IMR-90 (cell line): ENCODE results near the gene ARHGAP15. TPM values are rescaled to one million over a fixed set of nuclear protein-coding genes. Genes with fewer than 3 reads are reported as not detected.

Experiments used
- ATAC-seq: fragments of 200-7000 bp; cut with Tn5 transposase; 2 replicates; pipeline ENCODE4 v1.9.1; 2020; ENCODE audit warnings: low read depth, mild to moderate bottlenecking, moderate library complexity
- BruUV-seq: library from RNA; stranded (reverse); fragments of 400-500 nt; replicated peaks from 2 replicates; lab custom pipeline; 2021; lab: Mats Ljungman, UMichigan
- CTCF ChIA-PET: fragments of 300-600 bp; formaldehyde crosslinking; extraction: SDS; loops from one replicate; lab custom pipeline; 2021; ENCODE audit warnings: antibody characterized with exemption; lab: Yijun Ruan, JAX
- POLR2A ChIA-PET: fragments of 300-600 bp; sonication (Branson Sonifier 250); formaldehyde crosslinking; loops from one replicate; lab custom pipeline; 2022; ENCODE audit warnings: antibody characterized with exemption; ENCODE audit not compliant: unreplicated experiment; lab: Charles Lee
- DNase-seq: peaks from one replicate; pipeline ENCODE4 v3.0.0; 2013
- H2AFZ ChIP-seq: replicated peaks from 2 replicates; pipeline ENCODE3; 2013; ENCODE audit warnings: low read length, mild to moderate bottlenecking; ENCODE audit not compliant: poor library complexity
- H2AK5ac ChIP-seq: 2 replicates; pipeline ENCODE4 v1.6.1; 2013; ENCODE audit warnings: low read depth, low read length, inconsistent platforms
- H2AK9ac ChIP-seq: replicated peaks from 2 replicates; pipeline ENCODE3; 2013; ENCODE audit warnings: mild to moderate bottlenecking, low read depth, low read length, moderate library complexity; ENCODE audit not compliant: poor library complexity
- H2BK120ac ChIP-seq: 2 replicates; pipeline ENCODE4 v1.6.1; 2013; ENCODE audit warnings: low read depth, low read length, inconsistent platforms
- H2BK15ac ChIP-seq: 3 replicates; pipeline ENCODE4 v1.6.1; 2013; ENCODE audit warnings: low read depth, low read length, inconsistent platforms
- H2BK20ac ChIP-seq: 2 replicates; pipeline ENCODE4 v1.6.1; 2013; ENCODE audit warnings: low read depth, mild to moderate bottlenecking, inconsistent platforms, low read length, moderate library complexity
- H2BK5ac ChIP-seq: 2 replicates; pipeline ENCODE4 v1.6.1; 2013; ENCODE audit warnings: mild to moderate bottlenecking, low read depth, low read length, inconsistent platforms; ENCODE audit not compliant: poor library complexity, severe bottlenecking
- H3K14ac ChIP-seq: replicated peaks from 2 replicates; pipeline ENCODE4 v1.6.1; 2013; ENCODE audit warnings: low read depth, low read length, inconsistent platforms
- H3K18ac ChIP-seq: 2 replicates; pipeline ENCODE4 v1.6.1; 2013; ENCODE audit warnings: low read depth, low read length, control low read depth
- H3K23ac ChIP-seq: 2 replicates; pipeline ENCODE4 v1.6.1; 2013; ENCODE audit warnings: low read depth, low read length, inconsistent platforms
- H3K27ac ChIP-seq: 2 replicates; pipeline ENCODE4 v1.5.1; 2013; ENCODE audit warnings: mild to moderate bottlenecking, control low read depth, low read length; ENCODE audit not compliant: insufficient read depth
- H3K27me3 ChIP-seq: 2 replicates; pipeline ENCODE4 v1.6.1; 2013; ENCODE audit warnings: low read length; ENCODE audit not compliant: control insufficient read depth, insufficient read depth
- H3K36me3 ChIP-seq: 2 replicates; pipeline ENCODE4 v1.6.1; 2013; ENCODE audit warnings: low read length, mixed read lengths; ENCODE audit not compliant: control insufficient read depth, insufficient read depth
- H3K4ac ChIP-seq: 2 replicates; pipeline ENCODE4 v1.6.1; 2013; ENCODE audit warnings: low read depth, low read length, inconsistent platforms
- H3K4me1 ChIP-seq: 2 replicates; pipeline ENCODE4 v1.6.1; 2013; ENCODE audit warnings: low read length, mixed read lengths; ENCODE audit not compliant: control insufficient read depth, insufficient read depth
- H3K4me2 ChIP-seq: 2 replicates; pipeline ENCODE4 v1.6.1; 2013; ENCODE audit warnings: low read depth, mild to moderate bottlenecking, control low read depth, low read length, moderate library complexity
- H3K4me3 ChIP-seq: 2 replicates; pipeline ENCODE4 v1.5.1; 2013; ENCODE audit warnings: low read depth, mild to moderate bottlenecking, control low read depth, low read length, moderate library complexity; ENCODE audit not compliant: insufficient read depth
- H3K56ac ChIP-seq: 2 replicates; pipeline ENCODE4 v1.6.1; 2013; ENCODE audit warnings: low read length, inconsistent platforms; ENCODE audit not compliant: insufficient read depth; ENCODE audit errors: extremely low read depth
- H3K79me1 ChIP-seq, 2 experiments: 2 replicates each; pipeline ENCODE4 v1.6.1; 2013; ENCODE audit warnings: low read length in 2 of 2, inconsistent platforms in 1 of 2, low read depth in 1 of 2
- H3K9ac ChIP-seq: 2 replicates; pipeline ENCODE4 v1.6.1; 2013; ENCODE audit warnings: low read depth, low read length, control low read depth
- H3K9me1 ChIP-seq: 2 replicates; pipeline ENCODE4 v1.6.1; 2013; ENCODE audit warnings: low read length, inconsistent platforms; ENCODE audit not compliant: insufficient read depth
- H3K9me3 ChIP-seq: 2 replicates; pipeline ENCODE4 v1.6.1; 2013; ENCODE audit warnings: low read length; ENCODE audit not compliant: control insufficient read depth, insufficient read depth
- H4K20me1 ChIP-seq: 2 replicates; pipeline ENCODE4 v1.6.1; 2013; ENCODE audit warnings: low read length, inconsistent platforms; ENCODE audit not compliant: insufficient read depth
- H4K5ac ChIP-seq: 2 replicates; pipeline ENCODE4 v1.6.1; 2013; ENCODE audit warnings: mild to moderate bottlenecking, low read depth, low read length, control low read depth
- H4K8ac ChIP-seq, 2 experiments: 2 replicates each; pipeline ENCODE4 v1.6.1; 2013; ENCODE audit warnings: low read depth in 2 of 2, low read length in 2 of 2, control low read depth in 1 of 2, inconsistent platforms in 1 of 2
- H4K91ac ChIP-seq: 2 replicates; pipeline ENCODE4 v1.6.1; 2013; ENCODE audit warnings: low read depth, low read length, inconsistent platforms; ENCODE audit not compliant: insufficient read depth
- BHLHE40 ChIP-seq: fragments of 150-350 bp; IDR thresholded peaks from 2 replicates; pipeline ENCODE4 v1.6.1; 2016; ENCODE audit warnings: mild to moderate bottlenecking, low read depth, low read length
- CHD1 ChIP-seq: IDR thresholded peaks from 2 replicates; pipeline ENCODE4 v1.6.1; 2012; ENCODE audit warnings: low read depth, low read length, improper control_type of control experiment
- CTCF ChIP-seq: conservative IDR thresholded peaks from 2 replicates; pipeline ENCODE4 v1.5.1; 2012; ENCODE audit warnings: mild to moderate bottlenecking, low read depth, low read length, improper control_type of control experiment
- FOS ChIP-seq: fragments of 150-350 bp; IDR thresholded peaks from 2 replicates; pipeline ENCODE4 v1.6.1; 2016; ENCODE audit warnings: low read depth, low read length
- MAFK ChIP-seq: IDR thresholded peaks from 2 replicates; pipeline ENCODE4 v1.6.1; 2012; ENCODE audit warnings: low read depth, low read length, improper control_type of control experiment
- MAZ ChIP-seq: IDR thresholded peaks from 2 replicates; pipeline ENCODE4 v1.6.1; 2012; ENCODE audit warnings: low read depth, mild to moderate bottlenecking, low read length, improper control_type of control experiment, moderate library complexity, borderline replicate concordance
- POLR2A ChIP-seq: IDR thresholded peaks from 2 replicates; pipeline ENCODE4 v1.6.1; 2012; ENCODE audit warnings: mild to moderate bottlenecking, low read depth, low read length
- RAD21 ChIP-seq: IDR thresholded peaks from 2 replicates; pipeline ENCODE4 v1.6.1; 2012; ENCODE audit warnings: low read length, improper control_type of control experiment
- RFX5 ChIP-seq: IDR thresholded peaks from 2 replicates; pipeline ENCODE4 v1.8.0; 2012; ENCODE audit warnings: low read depth, mild to moderate bottlenecking, low read length, moderate library complexity
- SMC3 ChIP-seq: fragments of 150-350 bp; IDR thresholded peaks from 2 replicates; pipeline ENCODE4 v1.6.1; 2016; ENCODE audit warnings: low read depth, mild to moderate bottlenecking, antibody characterized with exemption, low read length, moderate library complexity
- USF2 ChIP-seq: fragments of 150-350 bp; IDR thresholded peaks from 2 replicates; pipeline ENCODE4 v1.6.1; 2017; ENCODE audit warnings: mild to moderate bottlenecking, antibody characterized with exemption, low read length, low read depth
- WGBS, 2 experiments: methylation state at CpG; one replicate each; pipeline versions ENCODE4 v1.1.5 to v1.1.7; 2013; ENCODE audit warnings: missing lambda C conversion rate in 2 of 2; ENCODE audit not compliant: insufficient read length in 1 of 2; ENCODE audit errors: extremely low coverage in 2 of 2; 5-methylcytosine and 5-hydroxymethylcytosine counted together
- dilution Hi-C: fragments of 300-500 bp; cut with HindIII; formaldehyde crosslinking; loops from one replicate; pipeline ENCODE4 v1.14.3; 2018; ENCODE audit warnings: low sequenced_read_pairs; ENCODE audit not compliant: unreplicated experiment
- in situ Hi-C: fragments of 300-500 bp; cut with MboI; formaldehyde crosslinking; loops from 3 replicates; pipeline ENCODE4 v1.14.3; 2019; ENCODE audit warnings: low sequenced_read_pairs, inconsistent platforms, mixed read lengths
- intact Hi-C: fragments of 100-400 bp; cut with micrococcal nuclease; formaldehyde crosslinking; loops from 2 replicates; pipeline ENCODE4 v1.10.0; 2022
- polyA plus RNA-seq, 3 experiments: library from polyadenylated mRNA; depleted of rRNA; stranded (reverse); fragments of >200 nt; gene quantifications; 2 replicates each; pipeline ENCODE4 v1.2.3, GENCODE V29; 2012; ENCODE audit warnings: low replicate concordance in 1 of 3
- total RNA-seq: library from RNA; depleted of rRNA; stranded (reverse); fragments of >200 nt; gene quantifications from 2 replicates; pipeline ENCODE4 v1.2.3, GENCODE V29; 2012

Gene ARHGAP15
- total and polyA plus RNA-seq, 2 of the 4 experiments (the other 2 are of a cell fraction) = not detected

DNA sequence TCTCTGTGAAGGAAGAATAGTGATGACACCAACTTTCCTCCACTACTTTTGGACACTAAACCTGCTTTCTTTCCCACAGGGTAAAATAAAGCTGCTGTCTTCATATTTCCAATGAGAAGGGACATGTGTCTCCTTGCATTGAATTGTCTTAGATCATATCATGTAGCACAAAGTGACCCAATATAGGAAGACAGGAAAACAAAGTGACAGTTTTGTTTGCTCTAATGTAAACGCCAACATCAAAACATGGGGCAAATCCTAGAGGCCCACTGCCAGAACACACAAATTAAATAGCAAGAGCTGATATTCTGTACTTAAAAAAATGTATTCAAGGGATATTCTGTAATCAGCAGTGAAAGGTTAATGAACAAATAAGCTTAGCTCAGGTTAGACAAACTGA lies 36.1 kb downstream of the ARHGAP15 start:
- no peak overlapping the region for H3K18ac ChIP-seq
- ChIA-PET CTCF (no interaction called here), POLR2A (no interaction called here)
- no peak overlapping the region for H4K8ac ChIP-seq
- H2BK15ac ChIP-seq = no peak overlapping the region
- H3K4me2 ChIP-seq = no peak overlapping the region
- no peak overlapping the region for H3K9ac ChIP-seq
- H2BK5ac ChIP-seq = no peak overlapping the region
- H3K14ac ChIP-seq = no peak overlapping the region
- H3K27ac ChIP-seq = no peak overlapping the region
- no peak overlapping the region for H3K4me3 ChIP-seq
- no peak overlapping the region for H4K5ac ChIP-seq
- in situ Hi-C loops = no loop called here
- H3K4ac ChIP-seq = no peak overlapping the region
- no peak for DNase-seq
- intact Hi-C loops = no loop called here
- H3K56ac ChIP-seq = no peak overlapping the region
- no peak overlapping the region for H2BK120ac ChIP-seq
- no peak overlapping the region for H4K91ac ChIP-seq
- no peaks in the 10 kb centered on the region for H4K20me1 ChIP-seq
- no peak overlapping the region for H2BK20ac ChIP-seq
- no peak overlapping the region for H3K23ac ChIP-seq
- H3K79me1 ChIP-seq = no peaks in the 10 kb centered on the region
- no peak overlapping the region for H2AK9ac ChIP-seq
- dilution Hi-C loops = no loop called here
- H2AK5ac ChIP-seq = no peak overlapping the region
- H3K4me1 ChIP-seq = no peaks in the 10 kb centered on the region
- H3K36me3 ChIP-seq = no peaks in the 10 kb centered on the region
- no peak for ATAC-seq
- no peak for TF ChIP-seq MAZ
- no peak for TF ChIP-seq RAD21
- no peak for TF ChIP-seq CTCF
- no peak for TF ChIP-seq CHD1
- no peak for TF ChIP-seq MAFK
- no peak for TF ChIP-seq SMC3
- TF ChIP-seq RFX5 = no peak
- no peak for TF ChIP-seq POLR2A
- no peak for TF ChIP-seq FOS
- TF ChIP-seq BHLHE40 = no peak
- no peak for TF ChIP-seq USF2
- WGBS, 2 experiments = no CpG with 5 or more reads among the region's 1 CpG
- H3K9me3 ChIP-seq = no peaks in the 10 kb centered on the region
- H2AFZ ChIP-seq = no peak overlapping the region
- no TSS peak for BruUV-seq
- peaks cover 12% of the 10 kb centered on the region for H3K27me3 ChIP-seq
- no peaks in the 10 kb centered on the region for H3K9me1 ChIP-seq
